ENCODE results near the gene HOXA9.

DNA sequence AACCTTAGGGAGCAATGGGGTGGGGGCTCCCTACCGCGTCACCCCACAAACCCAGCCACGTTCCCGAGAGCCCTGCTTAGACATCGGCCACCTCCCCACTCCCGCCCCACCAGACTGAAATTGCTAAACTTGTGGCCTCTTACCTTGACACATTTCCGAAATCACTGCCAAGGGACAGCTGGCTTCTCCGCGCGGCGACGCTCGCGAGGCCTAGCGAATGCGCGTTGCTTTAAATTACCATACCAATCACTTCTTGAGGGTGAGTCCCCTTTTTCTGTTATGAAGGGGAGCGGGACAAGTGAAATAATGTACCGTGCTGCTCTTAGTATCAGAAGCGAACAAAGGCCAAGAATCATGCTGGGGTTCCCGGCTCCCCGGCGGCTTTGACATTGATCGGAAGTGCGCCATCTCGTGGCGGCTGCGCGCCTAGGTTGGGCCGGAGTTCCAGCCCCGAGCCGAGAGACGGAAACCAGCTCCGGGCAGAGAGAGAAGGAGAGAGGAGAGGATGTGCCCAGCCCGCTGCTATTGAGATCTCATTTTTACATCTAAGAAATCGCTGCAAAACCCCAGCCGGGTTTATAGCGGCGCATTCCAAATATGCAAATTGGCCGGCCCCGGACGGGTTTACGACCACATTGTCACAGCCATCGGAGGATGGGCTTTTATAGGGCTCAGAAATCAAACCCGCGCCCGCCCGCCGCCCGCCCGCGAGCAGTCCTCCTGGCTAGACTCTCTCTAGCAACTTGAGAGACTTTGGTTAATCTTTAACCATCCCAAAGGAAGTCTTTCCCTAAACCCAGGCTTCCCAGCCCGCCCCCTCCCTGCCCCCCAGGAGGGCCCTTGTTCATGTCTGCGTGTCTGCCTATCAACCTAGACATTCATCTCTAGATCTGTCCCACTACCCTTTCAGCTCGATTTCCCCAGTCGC, 14.4 kb upstream of the HOXA9 start:
- TF ChIP-seq, protein P1, sequence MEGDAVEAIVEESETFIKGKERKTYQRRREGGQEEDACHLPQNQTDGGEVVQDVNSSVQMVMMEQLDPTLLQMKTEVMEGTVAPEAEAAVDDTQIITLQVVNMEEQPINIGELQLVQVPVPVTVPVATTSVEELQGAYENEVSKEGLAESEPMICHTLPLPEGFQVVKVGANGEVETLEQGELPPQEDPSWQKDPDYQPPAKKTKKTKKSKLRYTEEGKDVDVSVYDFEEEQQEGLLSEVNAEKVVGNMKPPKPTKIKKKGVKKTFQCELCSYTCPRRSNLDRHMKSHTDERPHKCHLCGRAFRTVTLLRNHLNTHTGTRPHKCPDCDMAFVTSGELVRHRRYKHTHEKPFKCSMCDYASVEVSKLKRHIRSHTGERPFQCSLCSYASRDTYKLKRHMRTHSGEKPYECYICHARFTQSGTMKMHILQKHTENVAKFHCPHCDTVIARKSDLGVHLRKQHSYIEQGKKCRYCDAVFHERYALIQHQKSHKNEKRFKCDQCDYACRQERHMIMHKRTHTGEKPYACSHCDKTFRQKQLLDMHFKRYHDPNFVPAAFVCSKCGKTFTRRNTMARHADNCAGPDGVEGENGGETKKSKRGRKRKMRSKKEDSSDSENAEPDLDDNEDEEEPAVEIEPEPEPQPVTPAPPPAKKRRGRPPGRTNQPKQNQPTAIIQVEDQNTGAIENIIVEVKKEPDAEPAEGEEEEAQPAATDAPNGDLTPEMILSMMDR (IDR thresholded peaks at IDR 0.05; ENCODE audit: poor library complexity, severe bottlenecking), result peak; percentile 54
- TF ChIP-seq POLR2AphosphoS5 (IDR thresholded peaks at IDR 0.05) (no peak), EZH2 (IDR thresholded peaks at IDR 0.05; ENCODE audit: borderline replicate concordance, insufficient read depth, low read length, poor library complexity, severe bottlenecking) (no peak), RAD21 (conservative IDR thresholded peaks at IDR 0.05) (no peak)
- TF ChIP-seq, protein P2, sequence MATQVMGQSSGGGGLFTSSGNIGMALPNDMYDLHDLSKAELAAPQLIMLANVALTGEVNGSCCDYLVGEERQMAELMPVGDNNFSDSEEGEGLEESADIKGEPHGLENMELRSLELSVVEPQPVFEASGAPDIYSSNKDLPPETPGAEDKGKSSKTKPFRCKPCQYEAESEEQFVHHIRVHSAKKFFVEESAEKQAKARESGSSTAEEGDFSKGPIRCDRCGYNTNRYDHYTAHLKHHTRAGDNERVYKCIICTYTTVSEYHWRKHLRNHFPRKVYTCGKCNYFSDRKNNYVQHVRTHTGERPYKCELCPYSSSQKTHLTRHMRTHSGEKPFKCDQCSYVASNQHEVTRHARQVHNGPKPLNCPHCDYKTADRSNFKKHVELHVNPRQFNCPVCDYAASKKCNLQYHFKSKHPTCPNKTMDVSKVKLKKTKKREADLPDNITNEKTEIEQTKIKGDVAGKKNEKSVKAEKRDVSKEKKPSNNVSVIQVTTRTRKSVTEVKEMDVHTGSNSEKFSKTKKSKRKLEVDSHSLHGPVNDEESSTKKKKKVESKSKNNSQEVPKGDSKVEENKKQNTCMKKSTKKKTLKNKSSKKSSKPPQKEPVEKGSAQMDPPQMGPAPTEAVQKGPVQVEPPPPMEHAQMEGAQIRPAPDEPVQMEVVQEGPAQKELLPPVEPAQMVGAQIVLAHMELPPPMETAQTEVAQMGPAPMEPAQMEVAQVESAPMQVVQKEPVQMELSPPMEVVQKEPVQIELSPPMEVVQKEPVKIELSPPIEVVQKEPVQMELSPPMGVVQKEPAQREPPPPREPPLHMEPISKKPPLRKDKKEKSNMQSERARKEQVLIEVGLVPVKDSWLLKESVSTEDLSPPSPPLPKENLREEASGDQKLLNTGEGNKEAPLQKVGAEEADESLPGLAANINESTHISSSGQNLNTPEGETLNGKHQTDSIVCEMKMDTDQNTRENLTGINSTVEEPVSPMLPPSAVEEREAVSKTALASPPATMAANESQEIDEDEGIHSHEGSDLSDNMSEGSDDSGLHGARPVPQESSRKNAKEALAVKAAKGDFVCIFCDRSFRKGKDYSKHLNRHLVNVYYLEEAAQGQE (IDR thresholded peaks at IDR 0.05; ENCODE audit: borderline replicate concordance), result no peak

All from neural cell (in vitro differentiated cells).